GM19455 (cell line): Measurements from ENCODE around the gene FRMPD1.

ENCODE experiments used
- ATAC-seq: cut with Tn5 transposase; IDR thresholded peaks from one replicate; pipeline ENCODE4 v1.9.1; 2021; ENCODE audit not compliant: unreplicated experiment

FRMPD1 gene

DNA sequence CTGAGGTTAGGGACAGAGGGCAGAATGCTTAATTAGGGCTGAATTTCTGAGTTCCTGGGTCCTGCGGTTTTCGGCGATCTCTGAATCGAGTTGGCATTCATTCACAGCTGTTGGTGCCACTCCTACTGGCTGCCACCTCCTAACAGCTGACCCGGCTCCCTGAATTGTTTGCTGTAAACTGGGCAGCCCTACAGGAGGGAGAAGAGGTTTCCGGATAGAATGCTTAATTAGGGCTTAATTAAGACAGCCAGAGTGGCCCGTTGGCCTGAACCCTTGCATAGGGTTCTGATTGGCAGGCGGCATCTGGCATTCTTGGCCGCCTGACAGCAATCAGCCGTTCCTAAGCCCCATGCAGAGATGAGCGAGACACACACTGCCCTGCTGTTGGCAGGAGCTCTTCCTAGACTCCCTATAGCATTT is 25.7 kb downstream of the FRMPD1 start:
- ATAC-seq, result no peak

GRCh38 chr9:37677435-37677834 is 26.7 kb downstream of the FRMPD1 start:
- no peak for ATAC-seq

DNA sequence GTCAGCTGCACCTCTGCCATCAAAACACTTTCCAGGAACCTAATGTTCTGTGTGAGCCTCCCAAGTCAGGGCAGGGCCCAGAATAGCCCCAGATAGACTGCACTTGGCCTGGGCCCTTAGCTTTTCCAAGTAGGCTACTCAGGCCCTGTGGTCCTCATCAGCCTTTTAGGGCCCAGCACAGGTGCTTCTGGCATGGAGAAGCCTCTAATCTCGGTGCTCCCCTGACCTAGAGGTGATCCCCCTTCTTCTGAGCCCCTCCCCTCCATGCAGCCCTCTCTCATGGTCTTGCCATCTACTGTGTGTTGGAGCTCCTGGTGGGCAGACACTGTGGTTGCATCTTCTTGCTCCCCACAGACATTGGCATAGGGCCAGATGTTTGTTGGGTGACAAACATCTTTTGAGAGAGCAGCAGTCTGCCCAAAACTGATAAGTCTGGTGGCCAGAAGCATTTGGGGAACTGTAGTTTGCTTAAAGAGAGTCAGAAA is 28.1 kb downstream of the FRMPD1 start:
- ATAC-seq, result no peak

DNA sequence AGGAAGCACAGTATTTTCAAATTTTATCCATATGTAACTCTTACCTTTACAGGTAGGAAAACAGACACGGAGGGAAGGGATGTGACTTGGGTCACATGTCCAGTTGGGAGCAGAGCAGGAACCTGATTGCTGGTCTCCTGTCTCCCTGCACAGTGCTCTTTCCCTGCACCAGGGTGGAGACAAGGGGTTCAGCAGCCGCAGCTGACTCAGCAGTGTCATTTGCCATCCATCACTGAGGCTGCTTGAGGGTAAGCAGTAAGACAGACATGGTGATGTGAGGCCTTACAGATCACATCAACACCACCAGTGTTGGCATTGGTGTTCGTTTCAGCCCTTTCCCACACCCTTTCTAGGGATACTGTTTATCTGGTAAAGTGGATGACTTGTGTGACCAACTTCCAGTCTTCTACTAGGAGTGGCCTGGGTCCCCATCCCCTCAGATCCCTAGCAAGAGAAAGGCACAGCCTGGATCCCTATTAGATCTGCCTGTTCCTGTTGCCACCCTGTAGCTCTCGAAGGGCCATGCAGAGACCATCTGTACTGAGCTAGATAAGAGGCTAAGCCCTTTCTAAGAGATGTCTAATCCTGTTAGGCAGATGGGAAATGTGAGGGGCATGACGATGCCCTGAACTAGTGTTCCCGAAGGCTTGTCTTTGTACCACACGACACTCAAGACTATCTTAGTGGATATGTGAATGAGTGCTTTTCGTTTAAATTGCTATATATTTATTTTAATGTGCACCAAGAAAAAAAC is 29.1 kb downstream of the FRMPD1 start:
- ATAC-seq, result no peak

GRCh38 chr9:37682951-37683350 is 32.2 kb downstream of the FRMPD1 start:
- no peak for ATAC-seq

- ATAC-seq, result no peak
Observed at GRCh38 chr9:37683531-37684371, 33.0 kb downstream of the FRMPD1 start.

DNA sequence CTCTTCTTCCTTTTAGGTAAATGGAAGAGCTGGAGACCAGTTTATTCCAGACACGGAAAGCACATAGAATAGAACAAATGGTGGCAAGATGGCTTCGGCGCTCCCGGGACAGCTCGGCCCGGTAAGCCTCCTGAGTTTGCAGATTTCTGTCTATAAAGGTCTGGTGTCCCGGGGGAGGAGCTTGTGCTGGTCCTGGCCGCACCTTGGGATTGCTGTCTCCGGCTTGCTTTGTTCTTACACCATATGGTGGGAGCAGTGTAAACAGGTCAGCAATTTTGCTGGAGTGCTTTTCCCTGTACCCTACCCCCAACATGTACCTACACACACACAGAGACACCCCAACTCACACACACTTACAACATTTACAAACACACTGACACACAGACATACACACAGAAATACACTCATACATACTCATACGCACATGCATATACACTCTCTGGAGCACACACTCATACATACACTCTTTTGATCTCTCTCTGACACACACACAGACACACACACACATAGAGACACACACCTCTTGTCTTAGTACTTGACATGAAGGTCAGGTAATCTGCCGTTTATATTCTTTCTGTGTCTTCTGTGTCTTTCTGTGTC is 42.0 kb downstream of the FRMPD1 start:
- ATAC-seq, result no peak

GRCh38 chr9:37693260-37693659 is 42.5 kb downstream of the FRMPD1 start:
- ATAC-seq, result no peak

DNA sequence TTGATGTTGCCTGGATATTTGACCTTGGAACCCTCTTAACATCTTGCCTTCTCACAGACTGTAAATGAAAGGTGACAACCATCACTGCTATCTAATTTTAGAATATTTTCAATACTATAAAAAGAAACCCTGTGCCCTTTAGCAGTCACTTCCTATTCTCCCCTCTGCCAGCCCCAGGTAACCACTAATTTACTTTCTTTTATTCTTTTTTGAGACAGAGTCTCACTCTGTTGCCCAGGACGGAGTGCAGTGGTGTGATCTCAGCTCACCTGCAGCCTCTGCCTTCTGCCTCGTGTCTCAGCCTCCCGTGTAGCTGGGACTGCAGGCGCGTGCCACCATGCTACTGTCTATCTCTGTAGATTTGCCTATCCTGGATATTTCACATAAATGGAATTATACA is 43.6 kb downstream of the FRMPD1 start:
- ATAC-seq, result no peak

DNA sequence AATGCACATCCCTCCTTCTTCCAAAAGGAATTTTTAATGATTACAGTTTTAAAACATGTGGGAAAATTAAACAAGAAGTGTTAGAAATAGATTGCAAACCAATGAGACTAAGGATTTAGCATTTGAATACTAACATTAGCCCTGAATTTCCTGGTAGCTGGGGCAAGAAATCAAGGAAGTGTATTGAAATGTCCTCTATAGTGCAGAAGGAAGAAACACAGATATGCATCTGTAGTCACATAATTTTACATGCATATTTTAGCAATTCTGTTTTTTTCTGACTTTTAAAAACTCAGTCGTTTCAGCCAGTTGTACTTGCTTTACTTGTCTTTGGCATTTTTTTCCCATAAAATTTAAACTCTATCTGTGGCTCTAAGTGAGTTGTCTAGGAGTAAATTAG is 45.8 kb downstream of the FRMPD1 start:
- ATAC-seq, result no peak

- ATAC-seq, result no peak
Observed at GRCh38 chr9:37700131-37700530, 49.4 kb downstream of the FRMPD1 start.

GRCh38 chr9:37700900-37701299 is 50.1 kb downstream of the FRMPD1 start:
- no peak for ATAC-seq

GRCh38 chr9:37705787-37706186 is 55.0 kb downstream of the FRMPD1 start:
- no peak for ATAC-seq

DNA sequence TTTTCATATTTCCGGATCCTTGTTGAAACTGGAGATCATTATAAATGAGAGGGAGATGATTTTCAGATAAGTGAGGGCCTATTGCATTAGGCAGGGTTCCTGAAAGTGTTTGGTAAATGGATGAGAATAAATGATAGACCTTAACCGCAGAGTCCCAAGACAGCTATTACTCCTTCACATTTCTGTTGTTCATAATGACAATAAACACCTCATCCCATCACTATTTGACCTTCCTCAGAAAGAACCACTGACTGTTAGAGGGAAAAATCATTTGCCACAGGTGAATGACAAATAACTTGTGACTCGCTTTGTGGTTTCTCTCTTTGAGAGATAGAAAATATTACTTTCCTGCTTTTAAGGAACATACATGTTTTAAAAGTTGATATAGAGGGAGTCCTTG is 55.5 kb downstream of the FRMPD1 start:
- ATAC-seq, result no peak

DNA sequence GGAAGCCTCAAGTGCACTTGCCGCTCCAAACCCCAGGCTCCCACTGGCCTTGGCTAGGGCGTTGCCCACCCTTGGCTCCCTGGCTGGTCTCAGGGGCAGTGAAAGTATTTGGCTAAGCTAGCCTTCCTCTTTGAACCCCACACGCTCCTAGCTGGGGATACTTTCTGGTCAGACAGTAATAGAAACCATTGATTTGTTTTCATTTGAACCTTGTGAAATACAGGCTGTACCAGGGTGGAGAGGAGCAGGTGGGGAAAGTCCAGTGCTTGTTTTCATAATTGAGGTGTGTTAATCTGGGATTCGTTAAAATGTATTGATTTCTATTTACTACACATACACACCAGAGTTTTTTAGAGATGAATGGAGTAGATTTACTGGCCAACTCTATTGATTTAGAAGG is 57.0 kb downstream of the FRMPD1 start:
- ATAC-seq, result no peak

- ATAC-seq, result no peak
Observed at GRCh38 chr9:37710046-37710445, 59.3 kb downstream of the FRMPD1 start.

GRCh38 chr9:37715260-37715659 is 64.5 kb downstream of the FRMPD1 start:
- no peak for ATAC-seq

GRCh38 chr9:37715991-37716505 is 65.3 kb downstream of the FRMPD1 start:
- no peak for ATAC-seq

- ATAC-seq, result no peak
Observed at GRCh38 chr9:37719526-37719925, 68.8 kb downstream of the FRMPD1 start.

- no peak for ATAC-seq
Observed at GRCh38 chr9:37727013-37727412, 76.3 kb downstream of the FRMPD1 start.

- ATAC-seq, result no peak
Observed at GRCh38 chr9:37729499-37729898, 78.7 kb downstream of the FRMPD1 start.

- ATAC-seq, result no peak
Observed at GRCh38 chr9:37730256-37730655, 79.5 kb downstream of the FRMPD1 start.
